Endodermal cell (in vitro differentiated cells): Measurements from ENCODE around the gene TMEM86B. TPM values are rescaled to one million over a fixed set of nuclear protein-coding genes. Genes with fewer than 3 reads are reported as not detected.

Experiments
- DNase-seq: peaks from one replicate; pipeline ENCODE4 v3.0.0-alpha.2; 2017
- H3K27ac ChIP-seq: 2 replicates; pipeline ENCODE4 v1.5.1; 2013; ENCODE audit warnings: mild to moderate bottlenecking, low read depth, low read length, moderate library complexity
- H3K27me3 ChIP-seq: 2 replicates; pipeline ENCODE4 v1.6.1; 2013; ENCODE audit warnings: mild to moderate bottlenecking, low read length, moderate library complexity; ENCODE audit not compliant: insufficient read depth, control insufficient read depth, poor library complexity, severe bottlenecking
- H3K36me3 ChIP-seq: 2 replicates; pipeline ENCODE4 v1.7.0; 2013; ENCODE audit warnings: mild to moderate bottlenecking, low read length, moderate library complexity; ENCODE audit not compliant: control insufficient read depth, insufficient read depth
- H3K4me1 ChIP-seq: one replicate; pipeline ENCODE4 v1.7.0; 2013; ENCODE audit warnings: low read length; ENCODE audit not compliant: control insufficient read depth, insufficient read depth
- H3K4me3 ChIP-seq: 2 replicates; pipeline ENCODE4 v1.5.1; 2013; ENCODE audit warnings: mild to moderate bottlenecking, low read length, moderate library complexity
- H3K9ac ChIP-seq: 2 replicates; pipeline ENCODE4 v1.6.1; 2013; ENCODE audit warnings: mild to moderate bottlenecking, low read length, moderate library complexity; ENCODE audit not compliant: poor library complexity, severe bottlenecking; ENCODE audit errors: extremely low read depth
- H3K9me3 ChIP-seq: 2 replicates; pipeline ENCODE4 v1.6.1; 2013; ENCODE audit warnings: mild to moderate bottlenecking, low read length, moderate library complexity; ENCODE audit not compliant: control insufficient read depth
- H3K27ac Mint-ChIP-seq: 2 replicates; pipeline ENCODE4 v1.8.0; 2020; ENCODE audit warnings: mixed read lengths
- H3K27me3 Mint-ChIP-seq: 2 replicates; pipeline ENCODE4 v1.8.0; 2021; ENCODE audit warnings: mild to moderate bottlenecking, mixed read lengths; ENCODE audit not compliant: insufficient read depth
- H3K36me3 Mint-ChIP-seq: 2 replicates; pipeline ENCODE4 v1.8.0; 2020; ENCODE audit warnings: low read depth, mixed read lengths
- H3K4me1 Mint-ChIP-seq: 2 replicates; pipeline ENCODE4 v1.8.0; 2020; ENCODE audit warnings: mixed read lengths
- H3K4me3 Mint-ChIP-seq: 2 replicates; pipeline ENCODE4 v1.8.0; 2020; ENCODE audit warnings: mild to moderate bottlenecking, moderate library complexity, mixed read lengths
- H3K9me3 Mint-ChIP-seq: 2 replicates; pipeline ENCODE4 v1.8.0; 2020; ENCODE audit warnings: mild to moderate bottlenecking, mixed read lengths
- CTCF ChIP-seq: fragments of 200-600 bp; sonication (generic); conservative IDR thresholded peaks from 2 replicates; pipeline ENCODE4 v1.5.0; 2021; ENCODE audit warnings: antibody characterized with exemption, mild to moderate bottlenecking
- WGBS, 2 experiments: methylation state at CpG; one replicate each; pipeline versions ENCODE4 v1.1.5 to v1.1.7; 2013; ENCODE audit warnings: missing lambda C conversion rate in 2 of 2, mixed read lengths in 1 of 2; ENCODE audit not compliant: insufficient coverage in 1 of 2, insufficient read length in 1 of 2; 5-methylcytosine and 5-hydroxymethylcytosine counted together
- total RNA-seq, 2 donors: library from RNA; stranded (reverse); fragmentation: NEBNext Ultra II Directional in 1 of 2; extraction: Animal tissue kit (Norgen Biotek cat#: 25700) in 1 of 2; gene quantifications; 2 replicates in 1 of 2; 3 replicates in 1 of 2; pipeline ENCODE4 v1.2.1, GENCODE V29; 2021

TMEM86B gene
- total RNA-seq, 2 donors from 2014 or later, result 2.9 to 5.9 TPM

- Mint-ChIP-seq H3K4me3 (no peak overlapping the region), H3K36me3 (peaks cover 49% of the 10 kb centered on the region), H3K27ac (no peak overlapping the region), H3K9me3 (peaks cover 10% of the 10 kb centered on the region), H3K4me1 (peaks cover 9% of the 10 kb centered on the region), H3K27me3 (no peaks in the 10 kb centered on the region)
- 87 to 88% methylated on average over 13 to 25 of the region's 25 CpGs for WGBS, 2 experiments
- no peak for DNase-seq
- Histone ChIP-seq H3K4me3 (no peak overlapping the region), H3K4me1 (no peaks in the 10 kb centered on the region), H3K27me3 (no peaks in the 10 kb centered on the region), H3K9me3 (peaks cover 13% of the 10 kb centered on the region), H3K36me3 (peaks cover 19% of the 10 kb centered on the region), H3K27ac (no peak overlapping the region), H3K9ac (no peak overlapping the region)
- TF ChIP-seq CTCF, result no peak
Observed at GRCh38 chr19:55270172-55270942, 41.8 kb upstream of the TMEM86B start.

GRCh38 chr19:55269299-55269698 lies 40.7 kb upstream of the TMEM86B start:
- Histone ChIP-seq H3K27ac (no peak overlapping the region), H3K36me3 (peaks cover 11% of the 10 kb centered on the region), H3K9me3 (peaks cover 13% of the 10 kb centered on the region), H3K27me3 (no peaks in the 10 kb centered on the region), H3K4me1 (no peaks in the 10 kb centered on the region), H3K4me3 (no peak overlapping the region), H3K9ac (no peak overlapping the region)
- Mint-ChIP-seq H3K9me3 (peaks cover 10% of the 10 kb centered on the region), H3K4me1 (peaks cover 9% of the 10 kb centered on the region), H3K27ac (no peak overlapping the region), H3K4me3 (no peak overlapping the region), H3K36me3 (peaks cover 44% of the 10 kb centered on the region), H3K27me3 (no peaks in the 10 kb centered on the region)
- 92 to 95% methylated on average over 6 to 8 of the region's 8 CpGs for WGBS, 2 experiments
- TF ChIP-seq CTCF, result no peak
- DNase-seq, result no peak

- WGBS, 2 experiments, result 93 to 96% methylated on average over 2 to 4 of the region's 4 CpGs
- no peak overlapping the region for H3K4me3 ChIP-seq
- H3K36me3 Mint-ChIP-seq, result peaks cover 40% of the 10 kb centered on the region
- H3K27me3 Mint-ChIP-seq, result no peaks in the 10 kb centered on the region
- H3K4me1 ChIP-seq, result no peaks in the 10 kb centered on the region
- peaks cover 3% of the 10 kb centered on the region for H3K36me3 ChIP-seq
- TF ChIP-seq CTCF, result no peak
- H3K27me3 ChIP-seq, result no peaks in the 10 kb centered on the region
- no peak overlapping the region for H3K27ac Mint-ChIP-seq
- H3K9ac ChIP-seq, result no peak overlapping the region
- no peak overlapping the region for H3K4me3 Mint-ChIP-seq
- no peak for DNase-seq
- H3K27ac ChIP-seq, result no peak overlapping the region
- peaks cover 9% of the 10 kb centered on the region for H3K4me1 Mint-ChIP-seq
- peaks cover 10% of the 10 kb centered on the region for H3K9me3 Mint-ChIP-seq
- H3K9me3 ChIP-seq, result peaks cover 13% of the 10 kb centered on the region
Observed at GRCh38 chr19:55266840-55267239, 38.3 kb upstream of the TMEM86B start.
